Type B pancreatic cell (in vitro differentiated cells): ENCODE results near the gene DPP10. TPM values are rescaled to one million over a fixed set of nuclear protein-coding genes. Genes with fewer than 3 reads are reported as not detected.
A peak's percentile ranks its signal among the peaks of the same experiment; 100 is the strongest.

Source experiments
- DNase-seq: peaks from one replicate; pipeline ENCODE4 v3.0.0; 2021; ENCODE audit warnings: mixed read lengths; ENCODE audit not compliant: unreplicated experiment; ENCODE audit errors: extremely low spot score
- H3K27ac Mint-ChIP-seq: 2 replicates; pipeline ENCODE4 v1.8.0; 2021; ENCODE audit warnings: mild to moderate bottlenecking, mixed read lengths
- H3K27me3 Mint-ChIP-seq: 2 replicates; pipeline ENCODE4 v1.8.0; 2021; ENCODE audit warnings: mixed read lengths
- H3K36me3 Mint-ChIP-seq: 2 replicates; pipeline ENCODE4 v1.8.0; 2021; ENCODE audit warnings: mixed read lengths
- H3K4me1 Mint-ChIP-seq: one replicate; pipeline ENCODE4 v1.8.0; 2021; ENCODE audit warnings: mixed read lengths; ENCODE audit not compliant: unreplicated experiment
- H3K4me3 Mint-ChIP-seq: 2 replicates; pipeline ENCODE4 v1.8.0; 2021; ENCODE audit warnings: mild to moderate bottlenecking, mixed read lengths
- H3K9me3 Mint-ChIP-seq: 2 replicates; pipeline ENCODE4 v1.8.0; 2021; ENCODE audit warnings: mixed read lengths
- CTCF ChIP-seq: fragments of 200-600 bp; sonication (generic); conservative IDR thresholded peaks from 2 replicates; pipeline ENCODE4 v1.5.0; 2021; ENCODE audit warnings: antibody characterized with exemption, mild to moderate bottlenecking
- total RNA-seq: library from RNA; stranded (reverse); gene quantifications from 2 replicates; pipeline ENCODE4 v1.2.1, GENCODE V29; 2021; ENCODE audit warnings: low replicate concordance

DPP10 gene
- total RNA-seq, 1 donor from 2014 or later = 8.8 TPM

- Mint-ChIP-seq H3K4me3 (no peak overlapping the region), H3K36me3 (no peaks in the 10 kb centered on the region), H3K9me3 (no peaks in the 10 kb centered on the region), H3K4me1 (no peaks in the 10 kb centered on the region), H3K27ac (no peak overlapping the region), H3K27me3 (peaks cover 6% of the 10 kb centered on the region)
- TF ChIP-seq CTCF = no peak
- no peak for DNase-seq
Observed at GRCh38 chr2:114659880-114660279, 217.4 kb downstream of the DPP10 start.

GRCh38 chr2:114661971-114662939 lies 219.8 kb downstream of the DPP10 start:
- DNase-seq = peak; percentile 66
- peak overlapping the region; percentile 92 for H3K4me3 Mint-ChIP-seq
- H3K27ac Mint-ChIP-seq = peak overlapping the region; percentile 77
- no peaks in the 10 kb centered on the region for H3K9me3 Mint-ChIP-seq
- no peaks in the 10 kb centered on the region for H3K36me3 Mint-ChIP-seq
- no peak for TF ChIP-seq CTCF
- peaks cover 10% of the 10 kb centered on the region for H3K27me3 Mint-ChIP-seq
- H3K4me1 Mint-ChIP-seq = no peaks in the 10 kb centered on the region

- no peak overlapping the region for H3K4me3 Mint-ChIP-seq
- no peaks in the 10 kb centered on the region for H3K9me3 Mint-ChIP-seq
- no peaks in the 10 kb centered on the region for H3K4me1 Mint-ChIP-seq
- TF ChIP-seq CTCF = no peak
- H3K27me3 Mint-ChIP-seq = peaks cover 7% of the 10 kb centered on the region
- H3K36me3 Mint-ChIP-seq = no peaks in the 10 kb centered on the region
- DNase-seq = no peak
- H3K27ac Mint-ChIP-seq = no peak overlapping the region
Observed at GRCh38 chr2:114668415-114668814, 226.0 kb downstream of the DPP10 start.

GRCh38 chr2:114683251-114683650 lies 240.8 kb downstream of the DPP10 start:
- TF ChIP-seq CTCF = no peak
- no peak overlapping the region for H3K27ac Mint-ChIP-seq
- peaks cover 16% of the 10 kb centered on the region for H3K27me3 Mint-ChIP-seq
- no peaks in the 10 kb centered on the region for H3K4me1 Mint-ChIP-seq
- no peak overlapping the region for H3K4me3 Mint-ChIP-seq
- H3K9me3 Mint-ChIP-seq = no peaks in the 10 kb centered on the region
- DNase-seq = no peak
- no peaks in the 10 kb centered on the region for H3K36me3 Mint-ChIP-seq

GRCh38 chr2:114684403-114684802 lies 242.0 kb downstream of the DPP10 start:
- DNase-seq = no peak
- H3K4me1 Mint-ChIP-seq = no peaks in the 10 kb centered on the region
- no peaks in the 10 kb centered on the region for H3K36me3 Mint-ChIP-seq
- no peak for TF ChIP-seq CTCF
- no peak overlapping the region for H3K27ac Mint-ChIP-seq
- peaks cover 16% of the 10 kb centered on the region for H3K27me3 Mint-ChIP-seq
- H3K9me3 Mint-ChIP-seq = no peaks in the 10 kb centered on the region
- no peak overlapping the region for H3K4me3 Mint-ChIP-seq
